ENCODE results near the gene ARHGAP26.

Gene ARHGAP26

DNA sequence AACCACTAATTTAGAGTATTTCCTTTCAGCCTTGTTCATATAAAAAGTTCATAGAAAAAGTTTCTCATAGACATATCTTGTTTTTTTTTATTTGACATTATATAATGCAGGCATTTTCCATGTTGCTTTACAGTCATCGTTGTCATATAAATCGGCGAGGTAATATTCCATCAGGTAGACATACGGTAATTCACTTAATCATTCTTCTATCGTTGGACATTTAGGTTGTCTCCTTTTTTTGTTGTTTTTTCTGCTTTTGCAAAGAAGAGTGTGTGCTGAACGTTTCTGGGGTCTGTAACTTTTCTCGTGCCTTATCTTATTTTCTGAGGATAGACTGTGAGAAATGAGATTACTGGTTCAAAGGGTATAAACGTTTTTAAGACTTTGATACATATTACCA lies 283.6 kb downstream of the ARHGAP26 start:
- no peak for DNase-seq

DNA sequence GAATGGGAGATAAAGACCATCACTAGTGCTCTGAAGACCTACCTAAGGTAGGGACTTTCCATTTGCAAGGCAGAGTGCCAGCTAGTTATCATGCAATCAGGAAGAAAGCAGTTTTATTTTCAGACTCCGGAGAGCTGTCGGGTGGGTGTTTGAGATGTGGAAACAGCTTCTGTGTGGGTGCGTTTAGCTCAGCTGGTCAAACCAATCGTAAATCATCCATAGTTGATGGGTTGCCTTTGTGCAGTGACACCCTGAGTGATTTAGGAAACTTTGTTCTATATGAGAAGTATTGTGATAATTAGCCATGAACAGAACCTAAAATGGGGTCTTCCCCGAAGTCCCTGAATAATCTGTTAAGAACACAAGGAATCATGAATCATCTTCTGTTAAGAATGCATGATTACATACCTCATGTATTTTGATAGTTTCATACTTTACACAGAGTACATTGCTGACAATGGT lies 284.3 kb downstream of the ARHGAP26 start:
- DNase-seq: no peak

DNA sequence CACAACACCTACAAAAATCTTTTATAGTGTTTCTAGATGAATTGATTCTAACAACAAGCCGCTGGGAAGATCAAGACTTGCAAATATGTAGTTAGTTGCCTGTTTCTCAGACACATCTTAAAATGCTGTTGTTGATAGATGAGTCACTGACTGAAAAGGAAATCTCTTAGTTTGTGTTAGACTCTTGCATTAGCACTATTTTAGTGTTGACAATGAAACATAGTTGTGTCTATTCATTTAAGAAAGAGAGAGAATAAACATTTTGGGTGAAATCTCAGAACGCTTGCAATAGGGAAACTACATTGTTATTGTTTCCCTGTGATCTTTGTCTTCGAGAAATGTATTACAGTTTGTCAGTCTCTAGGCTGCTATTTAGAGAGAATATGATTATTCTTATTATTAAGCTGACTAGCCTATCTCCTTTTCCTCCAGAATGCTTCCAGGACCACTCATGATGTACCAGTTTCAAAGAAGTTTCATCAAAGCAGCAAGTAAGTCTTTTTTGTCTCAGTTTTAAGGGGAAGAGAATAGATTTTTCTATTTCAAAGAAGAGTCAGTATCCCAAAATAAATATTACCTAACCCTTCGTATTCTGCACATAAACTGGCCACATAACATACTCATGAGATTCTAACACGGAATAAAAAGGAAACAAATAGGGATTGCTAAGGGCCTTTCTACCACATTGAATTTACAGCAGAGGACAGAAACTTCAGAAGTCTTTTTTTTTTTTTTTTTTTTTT lies 285.6 kb downstream of the ARHGAP26 start:
- no peak for DNase-seq

DNA sequence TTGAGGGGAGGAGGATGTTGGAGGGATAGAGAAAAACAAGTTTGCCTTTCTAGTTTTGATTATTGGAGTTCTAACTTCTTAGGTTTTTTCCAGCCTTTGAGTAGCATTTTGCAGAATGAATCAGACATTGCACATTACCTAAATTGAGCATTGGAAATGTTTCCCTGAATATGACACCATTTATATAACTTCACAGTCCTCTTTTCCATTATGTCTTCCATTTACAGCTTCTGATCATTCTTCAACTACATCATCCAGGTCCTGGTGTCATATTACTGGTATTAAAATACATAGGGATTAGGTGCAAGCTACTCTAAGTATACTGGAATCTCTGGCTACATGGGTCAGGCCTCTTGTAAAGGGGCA lies 286.1 kb downstream of the ARHGAP26 start:
- no peak for DNase-seq

DNA sequence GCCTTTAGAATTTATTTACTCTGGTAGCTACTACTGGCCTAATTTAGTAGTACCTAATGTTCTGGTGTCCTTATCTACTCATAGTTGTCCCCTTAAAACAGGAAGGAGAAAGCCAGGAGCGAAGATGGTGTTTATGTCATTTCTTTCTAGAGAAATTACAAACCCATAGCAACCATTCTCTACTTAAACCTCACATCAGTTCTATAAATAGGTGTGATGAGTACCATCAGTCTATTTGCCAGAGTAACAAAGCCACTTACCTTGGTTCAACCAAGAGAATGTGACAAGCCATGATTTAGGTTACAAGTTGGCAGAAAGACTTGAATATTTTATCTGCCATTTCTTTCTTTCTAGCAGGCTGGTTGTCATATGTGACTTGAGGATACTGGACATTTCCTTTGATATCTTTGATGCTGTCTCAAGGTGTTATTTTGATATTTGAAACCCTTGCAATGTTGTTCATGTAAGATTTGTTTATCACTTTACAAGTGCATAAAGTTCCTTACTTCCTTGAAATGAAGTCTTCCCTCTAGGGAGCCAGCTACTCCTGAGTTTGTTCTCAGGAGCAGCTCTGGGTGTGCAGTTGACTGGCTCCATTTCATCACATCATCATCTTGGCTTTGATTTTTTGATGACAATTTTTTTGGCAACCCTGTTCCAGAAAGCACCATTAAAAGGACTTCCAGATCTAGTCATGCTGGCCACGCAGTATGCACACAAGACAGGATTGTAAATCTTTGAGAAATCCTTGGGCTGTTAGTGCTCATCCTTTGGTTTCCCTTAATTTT lies 286.8 kb downstream of the ARHGAP26 start:
- DNase-seq: no peak

DNA sequence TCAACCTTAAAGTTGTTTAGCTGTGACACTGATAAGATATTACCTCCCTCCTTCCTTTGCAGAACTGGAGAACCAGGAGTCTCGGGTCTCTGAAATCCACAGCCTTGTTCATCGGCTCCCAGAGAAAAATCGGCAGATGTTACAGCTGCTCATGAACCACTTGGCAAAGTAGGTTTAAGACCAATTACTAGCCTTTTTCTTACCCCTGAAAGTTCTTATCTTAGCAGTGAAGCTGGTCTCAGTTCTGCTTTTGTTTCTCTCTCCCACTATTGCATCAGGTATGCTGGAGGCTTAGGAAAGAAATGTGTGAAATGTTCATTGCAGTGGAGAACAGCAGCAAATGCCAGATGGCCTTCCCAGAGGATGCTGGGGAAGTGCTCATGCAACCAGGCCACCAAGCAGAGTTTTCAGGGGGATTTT lies 287.4 kb downstream of the ARHGAP26 start:
- no peak for DNase-seq

DNA sequence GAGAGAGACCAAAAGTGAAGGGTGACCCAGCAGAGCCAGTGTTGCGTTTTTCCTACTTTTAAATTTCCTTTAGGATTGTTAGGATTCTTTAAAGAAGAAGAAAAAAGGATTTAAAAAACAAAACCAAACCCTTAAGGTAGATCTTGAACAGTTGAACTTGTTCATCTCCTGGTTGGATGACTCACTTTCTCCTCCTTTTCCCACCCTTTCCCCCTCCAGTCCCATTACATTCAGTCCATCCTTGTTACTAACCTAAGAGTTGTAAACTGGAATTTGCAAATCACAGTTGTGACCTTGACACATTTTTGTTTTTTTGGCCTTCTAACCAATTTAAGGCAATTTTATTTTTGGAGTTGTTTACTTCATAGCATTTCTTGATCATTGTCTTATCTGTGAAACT lies 289.2 kb downstream of the ARHGAP26 start:
- no peak for DNase-seq

DNA sequence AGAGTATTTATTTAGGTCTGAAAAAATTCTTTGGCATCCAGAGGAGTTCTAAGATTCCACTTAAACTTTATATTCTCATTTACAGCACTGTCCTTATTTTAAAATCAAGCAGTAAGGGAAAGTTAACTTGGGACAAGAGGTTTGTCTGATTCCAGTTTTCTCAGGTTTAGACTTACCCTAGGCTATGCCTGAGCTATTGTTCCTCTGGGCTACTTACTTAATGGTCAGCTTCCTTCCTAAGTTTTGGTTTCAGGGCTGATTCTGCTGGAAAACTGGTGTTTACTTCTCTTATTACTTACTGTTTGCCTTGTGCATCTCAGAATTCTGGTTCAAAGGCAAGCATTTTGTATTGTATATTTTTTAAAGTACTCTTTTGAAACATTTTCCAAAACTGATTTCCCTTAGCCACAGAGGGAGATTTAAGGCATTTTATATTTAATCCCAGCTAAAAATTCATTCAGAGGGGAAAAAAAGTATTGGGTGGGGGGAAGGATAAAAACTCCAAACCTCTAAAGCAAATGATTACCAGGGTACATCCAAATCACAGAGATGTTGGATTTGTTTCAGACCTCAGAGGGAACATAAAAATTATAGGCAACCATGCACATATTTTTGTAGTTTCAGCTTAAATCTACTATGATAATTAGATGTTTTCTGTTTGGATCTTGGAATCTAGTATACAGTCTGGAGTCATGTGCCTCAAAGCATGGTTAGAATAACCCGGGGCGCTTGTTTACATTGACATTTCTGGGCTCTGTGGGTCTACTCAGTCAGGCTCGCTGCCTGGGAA lies 290.0 kb downstream of the ARHGAP26 start:
- no peak for DNase-seq

DNA sequence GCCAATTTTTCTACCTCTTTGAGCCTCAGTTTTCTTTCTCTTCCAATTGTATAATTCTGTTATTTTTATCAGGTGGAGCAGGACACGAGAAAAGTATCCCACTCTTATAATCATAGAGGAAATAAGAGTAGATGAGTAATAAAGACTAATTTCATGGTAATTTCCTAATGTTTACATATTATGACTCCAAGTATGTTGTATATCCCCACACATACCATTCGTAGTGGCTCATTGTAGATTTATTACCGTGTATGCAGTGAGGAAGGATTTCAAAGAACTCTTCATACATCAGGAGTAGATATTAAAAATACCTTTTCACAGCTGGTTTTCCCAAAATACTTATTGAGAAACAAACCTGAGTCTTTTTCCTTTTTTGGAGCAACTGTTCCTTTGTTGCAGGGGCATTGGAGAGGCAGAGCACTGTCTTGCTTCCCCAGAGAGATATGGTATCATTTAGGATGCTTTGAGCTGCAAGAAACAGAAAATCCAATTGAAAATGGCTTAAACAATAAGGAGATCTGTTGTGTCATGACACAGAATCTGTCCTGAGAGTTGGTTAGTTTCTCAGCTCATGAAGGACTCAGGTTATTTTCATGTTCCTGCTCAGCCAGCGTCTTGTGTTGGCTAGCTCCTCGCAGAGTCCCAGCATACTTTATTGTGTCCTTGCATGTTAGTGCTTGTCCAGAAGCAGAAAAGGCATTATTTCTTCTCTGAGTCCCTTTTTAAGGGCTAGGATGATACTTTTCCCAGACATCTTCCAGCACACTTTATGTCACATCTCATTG lies 291.2 kb downstream of the ARHGAP26 start:
- no peak for DNase-seq

DNA sequence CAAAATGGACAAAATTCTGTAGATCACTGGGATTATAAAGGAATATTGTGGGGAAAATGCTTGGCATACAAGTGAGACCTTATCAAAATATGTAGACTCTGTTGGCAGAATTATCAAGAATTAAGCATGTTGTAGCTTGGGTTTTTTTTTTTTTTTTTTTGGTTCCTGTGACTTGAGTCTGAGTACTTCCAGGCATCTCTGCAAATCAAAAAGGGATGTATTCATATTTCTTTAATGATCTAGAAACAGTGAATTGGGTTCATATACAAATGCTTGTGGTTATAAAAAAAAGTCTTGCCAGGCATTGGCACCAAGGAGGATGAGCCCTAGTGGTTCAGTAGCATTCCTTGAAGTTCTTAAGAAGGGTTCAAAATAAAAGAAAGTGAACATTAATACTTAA lies 292.2 kb downstream of the ARHGAP26 start:
- no peak for DNase-seq

DNA sequence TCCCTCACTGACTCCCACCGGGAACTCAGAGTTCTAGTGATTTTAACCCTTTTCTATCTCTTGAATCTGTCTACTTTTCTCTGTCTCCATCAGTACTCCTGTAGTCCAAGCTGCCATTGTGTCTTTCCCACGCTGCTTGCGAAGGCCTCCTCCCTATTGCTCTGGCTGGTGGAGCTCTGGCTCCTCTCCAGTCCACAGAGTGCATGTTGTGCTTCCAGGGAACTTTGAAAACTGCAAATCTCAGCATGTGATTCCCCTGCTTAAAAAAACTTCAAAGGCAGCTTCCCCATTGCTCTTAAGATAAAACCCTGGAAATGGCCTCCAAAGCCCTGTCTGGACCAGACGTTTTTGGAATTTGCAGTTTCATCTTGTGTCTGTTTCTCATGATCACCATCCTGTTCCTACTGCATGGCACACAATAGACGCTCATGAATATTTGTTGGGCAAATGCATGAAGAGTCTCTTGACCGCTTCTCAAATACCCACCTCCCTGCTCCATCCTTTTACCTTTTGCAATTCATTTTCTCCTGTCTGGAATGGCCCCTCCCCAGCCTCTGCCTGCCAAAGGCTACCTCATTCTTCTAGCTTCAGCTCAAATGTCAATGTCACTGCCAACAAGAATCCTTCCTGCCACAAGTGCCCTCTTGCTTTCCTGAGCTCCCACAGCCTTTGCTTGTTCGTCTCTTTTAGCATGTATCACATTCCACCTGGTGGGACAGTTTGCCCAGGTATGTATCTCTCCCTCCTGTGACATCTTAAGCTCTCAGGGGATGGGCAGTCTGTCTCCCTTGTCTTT lies 293.2 kb downstream of the ARHGAP26 start:
- no peak for DNase-seq

DNA sequence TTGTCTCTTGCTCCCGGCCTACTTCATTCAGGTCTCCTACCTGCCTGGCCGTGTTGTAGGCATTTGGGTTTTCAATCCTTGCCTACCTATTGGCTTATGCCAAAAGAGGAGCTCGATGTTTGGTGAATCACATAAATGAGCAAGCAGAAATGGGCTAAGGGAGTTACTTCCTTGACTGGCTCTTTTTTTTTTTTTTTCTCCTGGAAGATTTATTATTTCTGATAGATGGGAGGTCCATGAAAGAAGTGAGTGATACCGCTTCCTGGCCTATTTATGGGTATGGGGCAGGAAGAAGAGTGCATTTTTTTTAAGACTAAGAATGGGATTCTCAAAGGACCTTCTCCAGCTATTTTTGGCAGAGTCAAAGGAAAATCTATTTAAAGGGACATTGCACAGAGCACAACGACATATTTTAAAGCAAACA lies 294.1 kb downstream of the ARHGAP26 start:
- DNase-seq: no peak

DNA sequence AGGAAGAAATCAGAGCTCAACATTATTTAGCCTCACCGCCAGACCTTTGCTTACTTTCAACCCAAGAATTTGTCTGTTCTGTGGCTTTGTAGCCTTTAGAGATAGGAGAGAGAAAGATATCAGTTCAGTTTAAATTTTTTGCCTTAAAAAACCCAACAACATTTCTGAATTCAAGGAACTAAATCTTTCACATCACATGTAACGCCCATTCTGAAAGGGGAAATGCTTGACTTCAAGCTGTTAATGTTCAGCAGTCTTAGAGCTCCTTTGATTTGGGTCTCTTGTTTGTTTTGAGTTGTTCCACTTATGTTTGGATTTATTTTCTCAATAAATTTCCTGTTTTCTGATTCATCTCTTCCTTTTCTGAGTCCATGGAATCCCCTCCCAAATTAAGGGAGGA lies 294.5 kb downstream of the ARHGAP26 start:
- DNase-seq: no peak

DNA sequence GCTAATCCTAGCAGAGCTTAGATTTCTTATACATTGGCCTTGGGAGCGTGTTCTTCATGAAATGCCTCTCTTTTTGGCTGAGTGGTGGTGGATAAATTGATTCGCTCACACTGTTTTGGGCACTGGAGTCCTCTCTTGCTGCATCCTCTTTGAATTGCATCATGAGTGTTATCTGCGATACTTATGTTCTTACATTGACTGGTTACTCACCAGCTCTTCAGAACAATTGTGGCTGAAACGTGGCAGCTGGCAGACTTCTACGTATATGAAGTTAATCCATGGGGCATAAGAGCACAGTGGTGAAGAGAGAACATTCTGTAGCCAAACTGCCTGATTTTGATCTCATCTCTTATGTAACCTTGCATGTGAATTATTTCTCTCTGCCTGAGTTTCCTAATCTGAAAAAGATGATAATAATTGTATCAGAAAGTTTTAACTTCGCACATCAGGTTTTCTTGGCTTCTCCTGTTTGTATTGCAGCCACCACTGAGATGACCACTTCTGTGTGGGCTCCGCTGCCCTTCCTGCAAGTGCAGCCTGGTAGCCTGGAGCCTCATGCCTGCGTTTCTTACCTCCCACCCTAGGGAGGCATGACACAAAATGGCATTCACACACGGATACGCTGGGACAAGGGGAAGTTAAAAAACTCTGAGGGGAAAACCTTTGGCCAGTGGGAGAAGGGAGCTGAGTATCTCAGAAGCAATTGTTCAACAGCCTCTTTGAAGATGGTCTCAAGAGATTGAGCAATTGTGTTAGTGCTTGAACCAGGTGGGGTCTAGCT lies 295.2 kb downstream of the ARHGAP26 start:
- no peak for DNase-seq

DNA sequence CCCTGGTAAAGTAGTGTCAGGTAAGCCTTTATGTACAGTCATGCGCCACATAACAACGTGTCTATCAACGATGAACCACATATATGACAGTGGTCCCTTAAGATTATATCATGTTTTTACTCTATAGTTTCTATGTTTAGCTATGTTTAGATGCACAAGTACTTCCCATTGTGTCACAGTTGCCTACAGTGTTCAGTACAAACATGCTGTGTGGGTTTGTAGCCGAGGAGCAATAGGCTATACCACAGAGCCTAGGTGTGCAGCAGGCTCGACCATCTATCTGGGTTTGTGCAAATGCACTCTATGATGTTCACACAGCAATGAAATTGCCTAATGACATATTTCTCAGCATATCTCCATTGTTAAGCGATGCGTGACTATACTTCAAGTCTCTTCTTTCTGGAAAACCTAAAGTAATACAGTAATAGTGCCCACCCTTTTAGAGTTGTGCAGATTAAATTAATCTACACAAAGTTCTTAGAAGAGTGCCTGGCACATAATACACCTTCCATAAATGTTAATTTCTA lies 295.9 kb downstream of the ARHGAP26 start:
- no peak for DNase-seq

DNA sequence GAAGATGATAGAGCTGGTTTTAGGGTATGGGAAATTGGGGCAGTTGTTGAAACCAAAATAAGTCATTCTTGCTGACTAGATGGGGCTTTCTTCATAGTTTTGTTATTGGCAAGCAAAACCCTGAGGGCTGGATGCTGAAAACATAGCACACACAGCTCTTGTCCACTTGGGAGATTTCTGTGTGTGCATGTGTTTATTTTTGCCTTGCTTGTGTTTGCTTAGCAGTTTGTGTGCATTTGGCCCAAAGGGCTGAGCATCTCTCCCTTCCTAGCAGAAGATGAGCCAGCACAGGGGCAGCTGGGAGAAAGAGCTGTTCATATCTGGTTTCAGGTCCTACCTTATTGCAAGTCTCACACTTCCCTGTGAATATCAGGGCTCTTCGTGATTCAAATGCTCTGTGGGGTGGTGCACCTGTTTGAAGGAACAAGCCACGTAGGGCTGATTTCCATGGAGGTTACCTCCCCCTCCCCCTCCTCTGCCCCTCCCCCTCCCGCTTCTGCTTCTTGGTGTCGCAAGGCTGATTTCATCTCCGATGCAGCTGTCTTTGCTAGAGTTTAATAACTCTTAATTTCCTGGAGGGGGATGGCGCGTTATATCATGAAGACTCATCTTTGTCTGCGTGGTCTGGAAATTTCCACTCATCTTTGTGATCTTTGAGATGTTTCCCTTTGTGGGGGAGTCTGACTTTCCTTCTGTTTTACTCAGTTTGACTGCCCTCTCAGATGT lies 296.5 kb downstream of the ARHGAP26 start:
- no peak for DNase-seq

DNA sequence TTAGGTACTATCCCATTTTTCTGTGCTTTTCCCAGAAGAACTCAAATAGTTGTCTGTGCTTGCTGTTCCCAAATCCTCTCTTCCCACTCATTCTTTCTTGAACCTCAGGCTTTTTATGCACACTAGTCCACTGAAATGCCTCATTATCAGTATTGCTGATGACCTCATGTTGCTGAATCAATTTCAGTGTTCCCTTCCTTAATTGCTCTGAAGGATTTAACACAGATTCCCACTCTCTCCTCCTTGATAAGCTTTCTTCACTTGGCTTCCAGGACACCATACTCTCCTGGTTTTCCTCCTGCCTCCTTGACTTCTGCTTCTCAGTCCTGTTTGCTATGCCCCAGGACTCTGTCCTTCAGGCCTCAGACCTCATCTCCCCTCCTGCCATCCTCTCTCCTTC lies 298.5 kb downstream of the ARHGAP26 start:
- DNase-seq: no peak

DNA sequence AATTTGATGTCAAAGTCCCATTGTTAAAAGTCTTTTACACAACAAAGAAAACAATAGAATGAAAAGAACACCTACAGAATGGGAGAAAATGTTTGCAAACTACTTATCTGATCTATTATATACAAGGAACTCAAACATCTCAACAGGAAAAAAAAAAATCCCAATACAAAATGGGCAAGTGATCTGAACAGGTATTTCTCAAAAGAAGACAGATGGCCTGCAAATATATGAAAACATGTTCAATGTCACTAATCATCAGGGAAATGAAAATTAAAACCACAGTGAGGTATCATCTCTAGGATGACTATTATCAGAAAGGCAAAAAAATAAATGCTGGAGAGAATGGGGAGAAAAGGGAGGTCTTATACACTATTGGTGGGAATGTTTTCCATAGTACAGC lies 301.8 kb downstream of the ARHGAP26 start:
- no peak for DNase-seq

DNA sequence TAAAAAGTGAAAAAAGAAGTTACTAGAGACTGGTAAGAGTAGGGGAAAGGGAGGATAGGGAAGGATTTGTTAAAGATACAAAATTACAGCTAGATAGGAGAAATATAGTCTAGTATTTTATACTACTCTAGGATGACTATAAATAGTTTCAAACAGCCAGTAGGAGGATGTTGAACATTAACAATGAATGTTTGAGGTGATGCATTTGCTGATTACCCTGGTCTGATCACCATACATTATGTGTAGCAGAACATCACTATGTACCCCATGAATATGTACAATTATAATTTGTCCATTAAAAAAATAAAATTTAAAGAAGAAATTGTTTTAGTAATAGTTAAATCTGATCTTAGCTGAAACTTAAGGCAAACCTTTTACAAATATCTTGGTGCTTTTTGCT lies 302.6 kb downstream of the ARHGAP26 start:
- no peak for DNase-seq

DNA sequence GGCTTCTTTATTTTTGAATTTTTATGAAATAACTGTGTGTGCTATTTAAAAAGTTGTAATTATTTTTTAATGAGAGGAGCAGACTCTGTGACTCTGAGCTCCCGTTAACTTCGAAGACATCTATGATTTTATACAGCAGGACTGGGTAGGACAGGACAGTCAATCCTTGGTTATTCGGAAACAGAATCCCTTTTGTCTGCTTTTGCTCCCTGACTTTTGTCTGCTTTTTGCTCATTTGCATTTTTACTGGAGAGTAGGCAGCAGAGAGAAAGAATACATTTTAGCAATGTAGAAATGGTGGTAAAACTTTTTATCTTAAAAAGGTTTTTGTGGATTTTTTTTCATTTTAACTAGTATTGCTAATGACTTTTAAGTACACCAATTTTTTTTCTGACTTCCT lies 303.6 kb downstream of the ARHGAP26 start:
- DNase-seq: no peak

All from activated CD8-positive, alpha-beta memory T cell treated with anti-CD3 and anti-CD28 coated beads, Interleukin-2, amount 50 U/mL, for 48 hours (primary cell).